Measurements from ENCODE around the gene GSTM5. TPM values are rescaled to one million over a fixed set of nuclear protein-coding genes. Genes with fewer than 3 reads are reported as not detected.

Gene GSTM5
- total and polyA plus RNA-seq, 2 of the 13 experiments (the other 11 are each of a cell fraction or from before 2014, with no cell fraction given) = not detected

DNA sequence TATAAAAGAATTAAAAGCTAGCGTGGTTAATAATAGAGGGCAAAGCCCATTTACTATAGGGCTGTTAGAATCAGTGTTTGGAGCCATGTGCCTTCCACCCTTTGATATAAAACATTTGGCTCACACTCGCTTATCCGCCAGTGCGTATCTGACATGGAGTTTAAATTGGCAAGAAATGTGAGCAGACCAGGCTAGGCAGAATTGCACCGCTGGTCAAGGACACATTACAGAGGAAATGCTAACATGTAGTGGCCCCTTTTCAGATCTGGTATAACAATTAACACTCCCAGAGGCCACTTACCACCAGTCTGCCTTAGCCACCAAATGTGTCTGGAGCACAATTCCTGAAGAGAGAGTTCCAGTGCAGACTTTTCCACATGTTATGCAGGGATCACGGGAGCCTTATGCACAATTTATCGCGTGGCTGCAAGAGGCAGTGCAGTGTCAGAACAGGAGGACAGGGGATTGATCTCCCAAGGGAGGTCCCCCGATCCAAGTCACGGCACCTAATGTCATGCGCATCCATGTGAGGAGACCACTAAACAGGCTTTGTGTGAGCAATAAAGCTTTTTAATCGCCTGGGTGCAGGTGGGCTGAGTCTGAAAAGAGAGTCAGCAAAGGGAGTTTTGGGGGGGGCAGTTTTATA lies 14.8 kb downstream of the GSTM5 start:
- Histone ChIP-seq H4K20me1 (ENCODE audit: insufficient read depth, low read length) (no peaks in the 10 kb centered on the region), H3K9me3 (ENCODE audit: low read length) (no peaks in the 10 kb centered on the region), H3K79me2 (ENCODE audit: insufficient read depth, low read length) (no peaks in the 10 kb centered on the region), H3K4me3 (replicated peaks in 1 of 3; ENCODE audit: insufficient read depth in 1 of 3, low read depth in 2 of 3, low read length in 3 of 3) (no peak overlapping the region), H3K4me1 (ENCODE audit: insufficient read depth, low read length) (peaks cover 39% of the 10 kb centered on the region), H3K36me3 (replicated peaks in 1 of 2; ENCODE audit: control insufficient read depth in 1 of 2, insufficient read depth in 2 of 2, low read length in 2 of 2) (no peaks in the 10 kb centered on the region), H3K4me2 (ENCODE audit: low read depth, low read length) (peak overlapping the region; percentile 29; the same call in 1 of the 2 replicates), H2AFZ (ENCODE audit: low read length) (no peak overlapping the region), H3K27me3 (ENCODE audit: control insufficient read depth in 1 of 2, insufficient read depth in 2 of 2, low read length in 2 of 2) (no peaks in the 10 kb centered on the region; a peak in 1 of 5 replicates), H3K27ac (ENCODE audit: extremely low read length, insufficient read depth, low read length) (no peak overlapping the region), H3K9ac (ENCODE audit: insufficient read depth, low read depth, low read length) (no peak overlapping the region)
- intact Hi-C loops (cut with micrococcal nuclease; ENCODE audit: unreplicated experiment) (no loop called here), in situ Hi-C loops (cut with HindIII; ENCODE audit: extremely low pct_ligation_motif_present, low pct_unique_long_range_greater_than_20kb) (no loop called here)
- FAIRE-seq (no peak), DNase-seq (ENCODE audit: low spot score) (no peak), ATAC-seq (peak; percentile 66)
- ChIA-PET POLR2A (no interaction called here), CTCF (ENCODE audit: low intra/inter-chr PET ratio, low total read pairs) (no interaction called here)
- WGBS (ENCODE audit: low lambda C conversion rate) = 62% methylated on average over 12 of the region's 12 CpGs
- BruUV-seq (replicated peaks) = no TSS peak
- TF ChIP-seq ZNF234 (CRISPR knock-in tag; conservative IDR thresholded peaks at IDR 0.05) (no peak), PHF21A (CRISPR knock-in tag; IDR thresholded peaks at IDR 0.05) (0 out of 2 replicates have a peak, but pooled peaks have one; percentile 18), SOX6 (IDR thresholded peaks at IDR 0.05) (no peak), SOX6 (CRISPR knock-in tag; IDR thresholded peaks at IDR 0.05) (peak; percentile 12; the same call in 1 of the 2 replicates), TGIF2 (CRISPR knock-in tag; IDR thresholded peaks at IDR 0.05) (0 out of 2 replicates have a peak, but pooled peaks have one; percentile 37), RARG (CRISPR knock-in tag; IDR thresholded peaks at IDR 0.05; ENCODE audit: low read depth) (no peak), JUN (CRISPR knock-in tag; IDR thresholded peaks at IDR 0.05) (no peak), ZBTB38 (CRISPR knock-in tag; IDR thresholded peaks at IDR 0.05) (peak; percentile 25; the same call in 1 of the 2 replicates), ZNF17 (CRISPR knock-in tag; IDR thresholded peaks at IDR 0.05) (no peak)
- TF ChIP-seq, protein P1, sequence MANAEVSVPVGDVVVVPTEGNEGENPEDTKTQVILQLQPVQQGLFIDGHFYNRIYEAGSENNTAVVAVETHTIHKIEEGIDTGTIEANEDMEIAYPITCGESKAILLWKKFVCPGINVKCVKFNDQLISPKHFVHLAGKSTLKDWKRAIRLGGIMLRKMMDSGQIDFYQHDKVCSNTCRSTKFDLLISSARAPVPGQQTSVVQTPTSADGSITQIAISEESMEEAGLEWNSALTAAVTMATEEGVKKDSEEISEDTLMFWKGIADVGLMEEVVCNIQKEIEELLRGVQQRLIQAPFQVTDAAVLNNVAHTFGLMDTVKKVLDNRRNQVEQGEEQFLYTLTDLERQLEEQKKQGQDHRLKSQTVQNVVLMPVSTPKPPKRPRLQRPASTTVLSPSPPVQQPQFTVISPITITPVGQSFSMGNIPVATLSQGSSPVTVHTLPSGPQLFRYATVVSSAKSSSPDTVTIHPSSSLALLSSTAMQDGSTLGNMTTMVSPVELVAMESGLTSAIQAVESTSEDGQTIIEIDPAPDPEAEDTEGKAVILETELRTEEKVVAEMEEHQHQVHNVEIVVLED (CRISPR knock-in tag; IDR thresholded peaks at IDR 0.05; ENCODE audit: borderline replicate concordance) = no peak

Measured in HepG2 (cell line).